ENCODE data around the gene MKRN3. TPM values are rescaled to one million over a fixed set of nuclear protein-coding genes. Genes with fewer than 3 reads are reported as not detected.
"Not testable (repeated sequence)": the region's sequence is repeated elsewhere in the genome, so short reads cannot be mapped to it uniquely, and the experiment has no call there.

MKRN3 gene
- polyA plus RNA-seq, 1 donor from 2014 or later, result 10.7 TPM

GRCh38 chr15:23596736-23597135 lies 31.3 kb downstream of the MKRN3 start:
- Histone ChIP-seq H3K9me2 (ENCODE audit: insufficient read depth, low read length) (no peaks in the 10 kb centered on the region), H4K20me1 (ENCODE audit: insufficient read depth) (no peaks in the 10 kb centered on the region), H3K27ac (ENCODE audit: low read length) (no peak overlapping the region), H3K79me2 (replicated peaks; ENCODE audit: insufficient read depth, low read length) (no peaks in the 10 kb centered on the region), H2AFZ (ENCODE audit: low read depth, low read length) (no peak overlapping the region), H3K4me2 (ENCODE audit: low read length) (no peak overlapping the region), H3K4me3 (ENCODE audit: low read length) (no peak overlapping the region), H3K27me3 (ENCODE audit: insufficient read depth, low read depth, low read length) (no peaks in the 10 kb centered on the region), H3K36me3 (ENCODE audit: insufficient read depth, low read length) (no peaks in the 10 kb centered on the region), H3K9ac (ENCODE audit: low read length) (no peak overlapping the region), H3F3A (ENCODE audit: insufficient read depth, low read length, poor library complexity, severe bottlenecking) (no peaks in the 10 kb centered on the region), H3K9me3 (ENCODE audit: low read length) (no peaks in the 10 kb centered on the region)
- TF ChIP-seq EZH2 (IDR thresholded peaks at IDR 0.05; ENCODE audit: borderline replicate concordance, insufficient read depth, low read length, poor library complexity, severe bottlenecking) (no peak), RAD21 (conservative IDR thresholded peaks at IDR 0.05) (no peak), POLR2AphosphoS5 (IDR thresholded peaks at IDR 0.05) (no peak), TAF1 (IDR thresholded peaks at IDR 0.05; ENCODE audit: low read depth) (no peak), MXI1 (conservative IDR thresholded peaks at IDR 0.05; ENCODE audit: poor library complexity, severe bottlenecking) (no peak), REST (IDR thresholded peaks at IDR 0.05; ENCODE audit: borderline replicate concordance) (no peak), CTCF (IDR thresholded peaks at IDR 0.05; ENCODE audit: poor library complexity, severe bottlenecking) (no peak), SMC3 (conservative IDR thresholded peaks at IDR 0.05; ENCODE audit: poor library complexity) (no peak), EP300 (conservative IDR thresholded peaks at IDR 0.05; ENCODE audit: poor library complexity, severe bottlenecking) (no peak)

GRCh38 chr15:23597278-23597677 lies 31.8 kb downstream of the MKRN3 start:
- H3K9me2 ChIP-seq (ENCODE audit: insufficient read depth, low read length); H3K79me2 ChIP-seq (replicated peaks; ENCODE audit: insufficient read depth, low read length); H3K4me2 ChIP-seq (ENCODE audit: low read length); H3K27ac ChIP-seq (ENCODE audit: low read length); H3K9ac ChIP-seq (ENCODE audit: low read length); H3K27me3 ChIP-seq (ENCODE audit: insufficient read depth, low read depth, low read length); H3K36me3 ChIP-seq (ENCODE audit: insufficient read depth, low read length); H4K20me1 ChIP-seq (ENCODE audit: insufficient read depth); H3K4me3 ChIP-seq (ENCODE audit: low read length); H2AFZ ChIP-seq (ENCODE audit: low read depth, low read length); H3F3A ChIP-seq (ENCODE audit: insufficient read depth, low read length, poor library complexity, severe bottlenecking); H3K9me3 ChIP-seq (ENCODE audit: low read length): not testable (repeated sequence)

GRCh38 chr15:23599053-23599452 lies 33.6 kb downstream of the MKRN3 start:
- Histone ChIP-seq H3K36me3 (ENCODE audit: insufficient read depth, low read length) (no peaks in the 10 kb centered on the region), H3K9me2 (ENCODE audit: insufficient read depth, low read length) (no peaks in the 10 kb centered on the region), H3K9ac (ENCODE audit: low read length) (no peak overlapping the region), H3K27me3 (ENCODE audit: insufficient read depth, low read depth, low read length) (no peaks in the 10 kb centered on the region), H3K79me2 (replicated peaks; ENCODE audit: insufficient read depth, low read length) (no peaks in the 10 kb centered on the region), H3K9me3 (ENCODE audit: low read length) (no peaks in the 10 kb centered on the region), H3K4me2 (ENCODE audit: low read length) (no peak overlapping the region), H3K27ac (ENCODE audit: low read length) (no peak overlapping the region), H2AFZ (ENCODE audit: low read depth, low read length) (no peak overlapping the region), H3K4me3 (ENCODE audit: low read length) (no peak overlapping the region), H4K20me1 (ENCODE audit: insufficient read depth) (no peaks in the 10 kb centered on the region), H3F3A (ENCODE audit: insufficient read depth, low read length, poor library complexity, severe bottlenecking) (no peaks in the 10 kb centered on the region)
- TF ChIP-seq TAF1 (IDR thresholded peaks at IDR 0.05; ENCODE audit: low read depth) (no peak), SMC3 (conservative IDR thresholded peaks at IDR 0.05; ENCODE audit: poor library complexity) (no peak), REST (IDR thresholded peaks at IDR 0.05; ENCODE audit: borderline replicate concordance) (no peak), CTCF (IDR thresholded peaks at IDR 0.05; ENCODE audit: poor library complexity, severe bottlenecking) (no peak), RAD21 (conservative IDR thresholded peaks at IDR 0.05) (no peak), POLR2AphosphoS5 (IDR thresholded peaks at IDR 0.05) (no peak), EZH2 (IDR thresholded peaks at IDR 0.05; ENCODE audit: borderline replicate concordance, insufficient read depth, low read length, poor library complexity, severe bottlenecking) (no peak), MXI1 (conservative IDR thresholded peaks at IDR 0.05; ENCODE audit: poor library complexity, severe bottlenecking) (no peak), EP300 (conservative IDR thresholded peaks at IDR 0.05; ENCODE audit: poor library complexity, severe bottlenecking) (no peak)

Data from neural cell (in vitro differentiated cells).